Brain microvascular endothelial cell (primary cell): ENCODE results near the gene AUTS2.

Source experiments
- DNase-seq: peaks from one replicate; pipeline ENCODE4 v3.0.0-alpha.2; 2020
- H3K27ac ChIP-seq: fragments of 250-450 bp; sonication (Bioruptor Pico); 2 replicates; pipeline ENCODE4 v1.5.1; 2020; ENCODE audit warnings: mild to moderate bottlenecking, moderate library complexity
- H3K27me3 ChIP-seq: fragments of 250-450 bp; sonication (Bioruptor Pico); replicated peaks from 2 replicates; pipeline ENCODE4 v1.5.1; 2020; ENCODE audit warnings: mild to moderate bottlenecking
- H3K36me3 ChIP-seq: fragments of 250-450 bp; sonication (Bioruptor Pico); replicated peaks from 2 replicates; pipeline ENCODE4 v1.5.1; 2020; ENCODE audit warnings: mild to moderate bottlenecking
- H3K4me3 ChIP-seq: 2 replicates; pipeline ENCODE4 v1.5.1; 2011; ENCODE audit warnings: low read depth, mild to moderate bottlenecking, control low read depth, low read length, moderate library complexity
- in situ Hi-C: cut with HindIII; loops from 2 replicates; pipeline ENCODE4 v1.10.0; 2017; ENCODE audit warnings: low sequenced_read_pairs, low pct_ligation_motif_present
- TF ChIP-seq, protein P1 (sequence below): IDR thresholded peaks from 2 replicates; pipeline ENCODE4 v1.5.1; 2011; ENCODE audit warnings: low read depth, mild to moderate bottlenecking, moderate library complexity, low read length, control low read depth, inconsistent platforms; ENCODE audit errors: missing control alignments

AUTS2 gene

DNA sequence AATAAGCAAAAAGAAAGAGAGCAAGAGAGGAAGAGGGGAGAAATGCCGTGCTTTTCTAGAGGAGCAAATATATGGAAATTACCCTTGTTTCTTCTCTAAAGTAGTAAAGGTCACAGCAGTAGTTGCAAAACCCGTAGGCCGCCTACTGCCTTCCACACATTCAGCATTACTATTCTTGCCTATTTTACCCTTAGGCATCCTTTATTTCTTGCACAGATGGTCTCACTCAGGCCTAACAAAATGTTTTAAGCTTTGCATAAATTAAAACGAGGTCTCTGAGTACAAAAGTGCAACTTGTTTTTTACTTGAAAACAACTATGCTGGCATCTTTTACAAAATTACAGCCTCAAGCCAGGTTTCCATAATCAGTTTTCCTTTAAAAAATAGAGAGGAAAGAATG is 644.6 kb downstream of the AUTS2 start:
- H3K4me3 ChIP-seq: no peak overlapping the region
- no peaks in the 10 kb centered on the region for H3K27me3 ChIP-seq
- TF ChIP-seq, protein P1, sequence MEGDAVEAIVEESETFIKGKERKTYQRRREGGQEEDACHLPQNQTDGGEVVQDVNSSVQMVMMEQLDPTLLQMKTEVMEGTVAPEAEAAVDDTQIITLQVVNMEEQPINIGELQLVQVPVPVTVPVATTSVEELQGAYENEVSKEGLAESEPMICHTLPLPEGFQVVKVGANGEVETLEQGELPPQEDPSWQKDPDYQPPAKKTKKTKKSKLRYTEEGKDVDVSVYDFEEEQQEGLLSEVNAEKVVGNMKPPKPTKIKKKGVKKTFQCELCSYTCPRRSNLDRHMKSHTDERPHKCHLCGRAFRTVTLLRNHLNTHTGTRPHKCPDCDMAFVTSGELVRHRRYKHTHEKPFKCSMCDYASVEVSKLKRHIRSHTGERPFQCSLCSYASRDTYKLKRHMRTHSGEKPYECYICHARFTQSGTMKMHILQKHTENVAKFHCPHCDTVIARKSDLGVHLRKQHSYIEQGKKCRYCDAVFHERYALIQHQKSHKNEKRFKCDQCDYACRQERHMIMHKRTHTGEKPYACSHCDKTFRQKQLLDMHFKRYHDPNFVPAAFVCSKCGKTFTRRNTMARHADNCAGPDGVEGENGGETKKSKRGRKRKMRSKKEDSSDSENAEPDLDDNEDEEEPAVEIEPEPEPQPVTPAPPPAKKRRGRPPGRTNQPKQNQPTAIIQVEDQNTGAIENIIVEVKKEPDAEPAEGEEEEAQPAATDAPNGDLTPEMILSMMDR: no peak
- H3K36me3 ChIP-seq: no peaks in the 10 kb centered on the region
- in situ Hi-C loops: no loop called here
- DNase-seq: no peak
- no peak overlapping the region for H3K27ac ChIP-seq

DNA sequence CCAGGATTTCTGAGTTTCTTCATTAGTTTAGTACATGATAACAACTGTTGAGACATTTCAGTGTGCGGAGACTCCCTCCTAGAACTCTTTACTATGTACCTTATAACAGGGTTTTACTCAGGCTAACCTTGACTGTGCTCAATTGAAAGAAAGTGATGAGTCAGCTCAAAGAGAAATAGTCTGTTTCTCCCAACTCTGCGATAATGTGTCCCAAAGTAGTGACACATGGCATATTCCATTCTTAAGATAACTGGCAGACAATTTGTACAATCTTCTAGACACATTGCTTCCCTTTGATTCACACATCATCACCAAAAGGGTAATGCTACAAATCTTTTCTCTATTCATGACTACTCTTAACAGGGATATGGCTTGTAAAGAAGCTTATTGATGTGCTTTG is 645.2 kb downstream of the AUTS2 start:
- in situ Hi-C loops: no loop called here
- H3K36me3 ChIP-seq: no peaks in the 10 kb centered on the region
- no peak for DNase-seq
- no peak overlapping the region for H3K4me3 ChIP-seq
- no peak overlapping the region for H3K27ac ChIP-seq
- TF ChIP-seq, protein P1: no peak
- no peaks in the 10 kb centered on the region for H3K27me3 ChIP-seq

DNA sequence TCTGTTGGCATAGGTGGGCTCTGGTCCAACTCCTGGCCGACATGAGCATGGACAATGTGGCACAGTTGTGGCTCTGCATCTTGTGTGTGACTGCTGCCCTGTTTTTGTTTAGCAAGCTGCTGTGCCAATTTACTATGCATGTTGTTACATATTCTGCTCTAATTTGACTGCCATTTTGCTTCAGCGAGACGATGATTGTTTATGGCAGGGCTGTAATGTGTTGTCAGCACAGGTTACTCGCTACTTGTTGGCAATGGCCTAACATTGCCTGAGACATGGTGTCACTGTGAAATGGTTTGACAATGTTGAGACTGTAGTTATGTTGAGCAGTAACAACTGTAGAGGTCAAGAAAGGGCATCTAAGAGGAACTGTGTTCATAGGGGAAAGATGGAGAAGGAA is 659.6 kb downstream of the AUTS2 start:
- H3K27me3 ChIP-seq: no peaks in the 10 kb centered on the region
- no peak for DNase-seq
- in situ Hi-C loops: no loop called here
- no peak overlapping the region for H3K4me3 ChIP-seq
- no peak overlapping the region for H3K27ac ChIP-seq
- H3K36me3 ChIP-seq: no peaks in the 10 kb centered on the region
- TF ChIP-seq, protein P1: no peak

- Histone ChIP-seq H3K27me3 (no peaks in the 10 kb centered on the region), H3K27ac (no peak overlapping the region), H3K4me3 (no peak overlapping the region), H3K36me3 (no peaks in the 10 kb centered on the region)
- TF ChIP-seq, protein P1: no peak
- in situ Hi-C loops: no loop called here
- DNase-seq: no peak
Observed at GRCh38 chr7:70259502-70259901, 661.2 kb downstream of the AUTS2 start.

- TF ChIP-seq, protein P1: no peak
- no peak overlapping the region for H3K27ac ChIP-seq
- in situ Hi-C loops: no loop called here
- no peak for DNase-seq
- no peak overlapping the region for H3K4me3 ChIP-seq
- no peaks in the 10 kb centered on the region for H3K27me3 ChIP-seq
- no peaks in the 10 kb centered on the region for H3K36me3 ChIP-seq
Observed at GRCh38 chr7:70263471-70264255, 665.4 kb downstream of the AUTS2 start.

- TF ChIP-seq, protein P1: no peak
- H3K36me3 ChIP-seq: no peaks in the 10 kb centered on the region
- DNase-seq: no peak
- in situ Hi-C loops: no loop called here
- H3K27me3 ChIP-seq: no peaks in the 10 kb centered on the region
- H3K27ac ChIP-seq: no peak overlapping the region
- H3K4me3 ChIP-seq: no peak overlapping the region
Observed at GRCh38 chr7:70266186-70266585, 667.9 kb downstream of the AUTS2 start.
